COLO668 (cell line): ENCODE measurements around the gene LRP1.
"Not testable (repeated sequence)": the region's sequence is repeated elsewhere in the genome, so short reads cannot be mapped to it uniquely, and the experiment has no call there.

Source experiments
- DNase-seq: peaks from one replicate; lab custom pipeline; 2025; ENCODE audit not compliant: unreplicated experiment; lab: John Stamatoyannopoulos, UW

Gene LRP1

GRCh38 chr12:57110104-57111030 is 17.9 kb upstream of the LRP1 start:
- DNase-seq: peak; percentile 60

DNA sequence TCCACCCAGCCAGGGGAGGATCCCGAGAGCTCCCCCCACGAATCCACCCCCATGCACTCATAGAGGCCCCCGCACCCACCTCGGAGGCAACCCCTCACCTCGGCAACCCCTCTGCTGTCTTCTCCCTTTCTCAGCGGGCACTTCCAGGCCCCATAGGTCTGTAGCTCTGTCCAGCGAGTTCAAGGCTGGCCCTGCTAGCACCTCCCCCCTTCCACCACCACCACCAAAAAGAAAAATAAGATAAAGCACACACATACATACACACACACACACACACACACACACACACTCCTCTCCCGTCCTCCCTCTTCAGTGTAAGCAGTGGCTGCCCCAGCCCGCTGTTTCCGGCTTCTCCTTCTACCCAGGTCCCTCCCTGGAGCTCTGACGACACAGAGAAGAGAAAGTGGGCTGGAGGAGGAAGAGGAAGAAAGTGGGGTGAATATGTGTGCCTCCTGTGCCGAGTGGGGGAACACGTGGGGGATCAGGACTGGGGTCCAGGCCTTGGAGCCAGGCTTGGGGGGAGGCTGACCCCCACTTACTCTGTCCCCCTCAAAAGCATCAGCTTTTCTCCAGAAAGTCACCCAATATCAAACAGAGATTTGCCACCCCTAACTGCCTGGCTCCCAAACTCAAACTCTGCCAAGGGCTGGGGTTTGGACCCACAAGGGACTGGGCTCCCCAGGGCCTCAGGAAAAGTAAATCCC is 17.1 kb upstream of the LRP1 start, which contains the start of gene STAT6:
Gene STAT6 (minus strand): TSS at position 332 of the 704 bp plus-strand sequence. CDS start 3,084 bp downstream, outside the sequence.
- peak; percentile 53 for DNase-seq

DNA sequence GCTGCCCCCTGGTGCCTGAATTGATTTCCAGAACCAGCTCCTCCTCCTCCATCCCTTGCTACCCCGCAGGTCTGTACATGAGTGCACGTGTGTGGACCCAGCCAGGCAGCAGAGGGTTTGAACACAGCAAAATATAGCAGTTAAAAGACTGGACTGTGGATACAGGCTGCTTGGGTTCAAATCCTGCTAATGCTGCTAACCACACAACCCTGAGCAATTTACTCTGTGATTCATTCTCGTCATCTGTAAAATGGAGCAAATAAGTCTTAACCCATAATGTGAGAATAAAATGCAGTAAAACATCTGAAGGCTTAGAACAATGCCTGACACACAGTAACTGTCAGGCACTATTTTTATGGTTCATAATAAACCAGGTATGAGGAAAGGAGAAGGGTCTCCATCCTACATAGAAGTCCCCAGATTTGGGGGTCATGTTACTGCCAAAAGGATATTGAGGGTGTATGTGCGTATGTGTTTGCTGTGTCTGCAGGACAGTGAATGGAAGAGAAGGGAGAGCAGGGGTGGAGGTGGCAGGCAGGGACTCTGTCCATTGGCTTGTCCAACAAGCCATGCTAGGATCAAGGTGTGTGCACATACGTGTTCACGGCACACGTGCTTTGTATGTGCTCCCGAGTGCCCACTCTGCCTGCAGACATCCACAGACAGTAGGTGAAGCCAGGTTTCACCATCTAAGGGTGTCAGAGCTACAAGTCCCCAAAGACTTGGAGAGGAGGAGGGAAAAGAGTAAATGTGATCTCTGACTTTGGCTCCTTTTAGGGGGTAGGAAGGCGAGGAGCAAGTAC is 15.6 kb upstream of the LRP1 start:
- no peak for DNase-seq

- DNase-seq: no peak
Observed at GRCh38 chr12:57116580-57117281, 11.6 kb upstream of the LRP1 start.

DNA sequence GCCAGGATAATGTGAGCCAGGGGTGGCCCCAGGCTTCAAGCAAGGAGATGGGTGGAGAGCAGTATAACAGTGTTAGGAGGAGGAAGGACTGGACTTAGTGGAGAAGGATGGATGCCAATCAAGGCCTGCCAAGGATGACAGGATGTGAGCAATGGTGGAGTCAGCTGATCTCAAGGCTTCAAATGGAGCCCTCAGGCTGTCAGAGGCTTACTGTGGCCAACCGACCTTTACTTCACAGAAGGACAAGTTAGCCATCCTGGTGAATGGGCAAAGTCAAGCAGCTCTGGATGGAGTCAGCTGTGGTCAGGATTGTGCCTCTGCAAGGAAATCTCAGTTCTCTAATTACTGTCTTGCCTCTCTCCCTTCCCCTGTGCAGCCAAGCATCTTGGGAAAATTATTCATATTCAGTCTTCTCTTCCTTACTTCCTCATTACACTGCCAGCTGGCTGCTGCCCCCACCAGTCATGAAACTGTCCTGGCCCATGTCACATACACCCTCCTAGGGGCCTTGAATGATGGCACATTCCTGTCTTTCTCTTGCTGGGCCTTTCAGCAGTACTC is 9.5 kb upstream of the LRP1 start:
- DNase-seq: no peak

- DNase-seq: no peak
Observed at GRCh38 chr12:57119294-57120085, 8.8 kb upstream of the LRP1 start.

GRCh38 chr12:57120718-57121117 is 7.6 kb upstream of the LRP1 start:
- DNase-seq: not testable (repeated sequence)

- no peak for DNase-seq
Observed at GRCh38 chr12:57123813-57124212, 4.5 kb upstream of the LRP1 start.

GRCh38 chr12:57124261-57124877 is 3.9 kb upstream of the LRP1 start:
- DNase-seq: peak; percentile 58

DNA sequence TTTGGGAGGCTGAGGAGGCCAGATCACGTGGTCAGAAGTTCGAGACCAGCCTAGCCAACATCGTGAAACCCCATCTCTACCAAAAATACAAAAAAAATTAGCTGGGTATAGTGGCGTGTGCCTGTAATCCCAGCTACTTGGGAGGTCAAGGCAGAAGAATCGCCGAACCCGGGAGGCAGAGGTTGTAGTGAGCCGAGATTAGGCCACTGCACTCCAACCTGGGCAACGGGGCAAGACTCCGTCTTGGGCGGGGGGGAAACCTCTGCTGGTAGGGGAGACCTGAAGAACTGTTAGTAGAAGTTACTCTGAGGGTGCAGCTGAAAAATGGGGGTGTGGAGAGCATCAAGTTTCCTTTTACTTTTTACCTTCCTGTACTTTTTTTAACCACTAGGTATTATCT is 2.2 kb upstream of the LRP1 start:
- no peak for DNase-seq

DNA sequence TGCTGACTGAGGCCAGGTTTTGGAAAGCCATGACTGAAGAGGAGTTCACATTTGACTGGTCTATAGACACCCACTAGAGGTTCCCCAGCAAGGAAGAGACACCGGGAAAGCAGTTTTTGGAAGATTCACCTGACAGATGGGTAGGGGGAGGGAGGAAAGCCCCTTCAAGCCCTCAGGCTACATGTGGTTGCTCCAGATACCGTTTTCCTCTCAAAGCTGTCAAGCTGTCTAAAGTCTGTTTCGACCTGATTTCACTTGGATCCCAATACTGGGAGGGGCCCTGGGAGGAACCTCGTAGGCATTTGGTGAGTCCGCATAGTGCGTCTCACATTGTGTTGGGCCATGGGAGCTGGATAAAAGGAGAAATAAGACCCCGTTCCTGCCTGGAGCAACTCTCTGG is 1.7 kb upstream of the LRP1 start:
- DNase-seq: no peak

- DNase-seq: peak; percentile 48
Observed at GRCh38 chr12:57127101-57127725, 1.1 kb upstream of the LRP1 start.

GRCh38 chr12:57128519-57129247 is 400 bp downstream of the LRP1 start:
- DNase-seq: no peak

DNA sequence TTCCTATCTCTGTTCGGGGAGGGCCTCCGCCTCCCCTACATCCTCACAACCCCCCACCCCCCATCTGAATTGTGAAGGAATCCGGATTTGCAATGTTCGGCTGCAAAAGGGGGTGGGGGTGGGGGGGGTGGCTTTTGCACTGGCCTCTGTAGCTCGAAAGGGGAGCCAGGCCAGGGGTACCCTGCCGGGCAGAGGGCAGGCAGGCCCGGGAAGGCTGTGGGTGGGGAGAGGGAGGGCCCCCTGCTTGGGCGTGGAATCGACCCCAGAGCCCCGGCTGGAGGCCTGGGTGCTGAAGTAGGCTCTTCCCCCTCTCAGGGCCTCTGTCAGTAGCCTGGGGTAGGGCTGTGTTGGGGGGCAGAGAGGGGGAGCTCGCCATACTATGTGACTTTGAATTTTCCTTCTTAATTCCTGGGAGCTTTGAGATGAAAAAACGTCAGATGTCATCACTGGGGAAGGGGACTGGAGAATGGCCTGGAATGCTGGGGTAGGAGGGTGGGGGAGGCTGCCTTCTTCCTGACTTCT is 1.1 kb downstream of the LRP1 start:
- DNase-seq: no peak

GRCh38 chr12:57129889-57130288 is 1.6 kb downstream of the LRP1 start:
- DNase-seq: no peak

GRCh38 chr12:57130941-57131340 is 2.7 kb downstream of the LRP1 start:
- DNase-seq: no peak

GRCh38 chr12:57131896-57132744 is 3.8 kb downstream of the LRP1 start:
- DNase-seq: no peak
